PC-3 (cell line): Measurements from ENCODE around the gene DLX6.

Experiments used
- CTCF ChIP-seq: fragments of 300-600 bp; sonication (generic); conservative IDR thresholded peaks from 2 replicates; pipeline ENCODE4 v1.5.1; 2017; ENCODE audit warnings: antibody characterized with exemption, low read depth, mild to moderate bottlenecking, low read length
- EZH2 ChIP-seq: fragments of 300-600 bp; sonication (generic); IDR thresholded peaks from one replicate; pipeline ENCODE4 v1.6.1; 2017; ENCODE audit warnings: antibody characterized with exemption, mild to moderate bottlenecking, low read length; ENCODE audit not compliant: unreplicated experiment
- EZH2phosphoT487 ChIP-seq: fragments of 300-600 bp; sonication (generic); IDR thresholded peaks from 2 replicates; pipeline ENCODE4 v1.6.1; 2018; ENCODE audit warnings: mild to moderate bottlenecking, antibody characterized with exemption, low read length, borderline replicate concordance

- TF ChIP-seq CTCF = no peak
- TF ChIP-seq EZH2 = no peak
- TF ChIP-seq EZH2phosphoT487 = no peak
Observed at GRCh38 chr7:96996111-96996957, 9.0 kb upstream of the DLX6 start.
